Memory B cell (primary cell): Measurements from ENCODE around the gene WHRN.

Experiments
- ATAC-seq: fragments of 150-1000 bp; cut with Tn5 transposase; 2 replicates; pipeline ENCODE4 v1.10.0; 2021; ENCODE audit warnings: low read depth, mild to moderate bottlenecking, moderate library complexity
- DNase-seq, 2 donors: peaks; one replicate each; pipeline ENCODE4 v3.0.0; 2022; ENCODE audit warnings: low spot score in 2 of 2
- H3K27ac Mint-ChIP-seq: one replicate; pipeline ENCODE4 v1.8.0; 2022; ENCODE audit warnings: mild to moderate bottlenecking, moderate library complexity, mixed read lengths
- H3K27me3 Mint-ChIP-seq: one replicate; pipeline ENCODE4 v1.8.0; 2022; ENCODE audit warnings: mixed read lengths
- H3K36me3 Mint-ChIP-seq: one replicate; pipeline ENCODE4 v1.8.0; 2022; ENCODE audit warnings: mild to moderate bottlenecking, mixed read lengths
- H3K4me1 Mint-ChIP-seq: one replicate; pipeline ENCODE4 v1.8.0; 2022; ENCODE audit warnings: mixed read lengths
- H3K4me3 Mint-ChIP-seq: one replicate; pipeline ENCODE4 v1.8.0; 2022; ENCODE audit warnings: mild to moderate bottlenecking, moderate library complexity, mixed read lengths
- H3K9me3 Mint-ChIP-seq: one replicate; pipeline ENCODE4 v1.8.0; 2022; ENCODE audit warnings: mixed read lengths

Gene WHRN

GRCh38 chr9:114503522-114504340 is 1.5 kb downstream of the WHRN start:
- no peaks in the 10 kb centered on the region for H3K9me3 Mint-ChIP-seq
- no peaks in the 10 kb centered on the region for H3K36me3 Mint-ChIP-seq
- peaks cover 22% of the 10 kb centered on the region for H3K4me1 Mint-ChIP-seq
- ATAC-seq (no peak), DNase-seq (no peak)
- peak overlapping the region; percentile 73 for H3K4me3 Mint-ChIP-seq
- H3K27ac Mint-ChIP-seq: peak overlapping the region; percentile 94
- H3K27me3 Mint-ChIP-seq: no peaks in the 10 kb centered on the region

GRCh38 chr9:114503009-114503408 is 2.3 kb downstream of the WHRN start:
- H3K27ac Mint-ChIP-seq: peak overlapping the region; percentile 94
- DNase-seq (no peak), ATAC-seq (peak; percentile 13)
- H3K36me3 Mint-ChIP-seq: no peaks in the 10 kb centered on the region
- no peaks in the 10 kb centered on the region for H3K9me3 Mint-ChIP-seq
- peaks cover 22% of the 10 kb centered on the region for H3K4me1 Mint-ChIP-seq
- peak overlapping the region; percentile 29 for H3K4me3 Mint-ChIP-seq
- H3K27me3 Mint-ChIP-seq: no peaks in the 10 kb centered on the region

- ATAC-seq (no peak), DNase-seq (no peak)
- Mint-ChIP-seq H3K27ac (peak overlapping the region; percentile 94), H3K27me3 (no peaks in the 10 kb centered on the region), H3K9me3 (no peaks in the 10 kb centered on the region), H3K4me1 (peaks cover 22% of the 10 kb centered on the region), H3K4me3 (no peak overlapping the region), H3K36me3 (no peaks in the 10 kb centered on the region)
Observed at GRCh38 chr9:114501796-114502682, 3.2 kb downstream of the WHRN start.

- DNase-seq: no peak
- peaks cover 25% of the 10 kb centered on the region for H3K4me1 Mint-ChIP-seq
- H3K4me3 Mint-ChIP-seq: no peak overlapping the region
- no peak for ATAC-seq
- no peaks in the 10 kb centered on the region for H3K27me3 Mint-ChIP-seq
- no peaks in the 10 kb centered on the region for H3K36me3 Mint-ChIP-seq
- H3K9me3 Mint-ChIP-seq: no peaks in the 10 kb centered on the region
- peak overlapping the region; percentile 94 for H3K27ac Mint-ChIP-seq
Observed at GRCh38 chr9:114500697-114501292, 4.5 kb downstream of the WHRN start.

GRCh38 chr9:114499941-114500696 is 5.2 kb downstream of the WHRN start:
- Mint-ChIP-seq H3K27ac (no peak overlapping the region), H3K27me3 (no peaks in the 10 kb centered on the region), H3K4me3 (no peak overlapping the region), H3K9me3 (no peaks in the 10 kb centered on the region), H3K4me1 (peaks cover 25% of the 10 kb centered on the region), H3K36me3 (no peaks in the 10 kb centered on the region)
- no peak for DNase-seq
- no peak for ATAC-seq

- Mint-ChIP-seq H3K27ac (no peak overlapping the region), H3K9me3 (no peaks in the 10 kb centered on the region), H3K4me3 (no peak overlapping the region), H3K4me1 (peaks cover 28% of the 10 kb centered on the region), H3K36me3 (no peaks in the 10 kb centered on the region), H3K27me3 (no peaks in the 10 kb centered on the region)
- DNase-seq (no peak), ATAC-seq (no peak)
Observed at GRCh38 chr9:114499528-114499927, 5.7 kb downstream of the WHRN start.

- no peak overlapping the region for H3K4me3 Mint-ChIP-seq
- no peaks in the 10 kb centered on the region for H3K9me3 Mint-ChIP-seq
- H3K4me1 Mint-ChIP-seq: peaks cover 23% of the 10 kb centered on the region
- DNase-seq (no peak), ATAC-seq (no peak)
- H3K27ac Mint-ChIP-seq: no peak overlapping the region
- no peaks in the 10 kb centered on the region for H3K27me3 Mint-ChIP-seq
- no peaks in the 10 kb centered on the region for H3K36me3 Mint-ChIP-seq
Observed at GRCh38 chr9:114497727-114498382, 7.4 kb downstream of the WHRN start.

GRCh38 chr9:114497236-114497635 is 8.0 kb downstream of the WHRN start:
- ATAC-seq (peak; percentile 21), DNase-seq (no peak)
- H3K36me3 Mint-ChIP-seq: no peaks in the 10 kb centered on the region
- no peak overlapping the region for H3K27ac Mint-ChIP-seq
- H3K9me3 Mint-ChIP-seq: no peaks in the 10 kb centered on the region
- no peak overlapping the region for H3K4me3 Mint-ChIP-seq
- H3K4me1 Mint-ChIP-seq: peaks cover 19% of the 10 kb centered on the region
- H3K27me3 Mint-ChIP-seq: no peaks in the 10 kb centered on the region

GRCh38 chr9:114496011-114496410 is 9.3 kb downstream of the WHRN start:
- no peak overlapping the region for H3K4me3 Mint-ChIP-seq
- ATAC-seq (no peak), DNase-seq (no peak)
- H3K27me3 Mint-ChIP-seq: no peaks in the 10 kb centered on the region
- H3K9me3 Mint-ChIP-seq: no peaks in the 10 kb centered on the region
- peaks cover 19% of the 10 kb centered on the region for H3K4me1 Mint-ChIP-seq
- H3K36me3 Mint-ChIP-seq: peaks cover 2% of the 10 kb centered on the region
- no peak overlapping the region for H3K27ac Mint-ChIP-seq

- DNase-seq (no peak), ATAC-seq (no peak)
- H3K4me3 Mint-ChIP-seq: no peak overlapping the region
- H3K9me3 Mint-ChIP-seq: no peaks in the 10 kb centered on the region
- no peak overlapping the region for H3K27ac Mint-ChIP-seq
- no peaks in the 10 kb centered on the region for H3K27me3 Mint-ChIP-seq
- peaks cover 2% of the 10 kb centered on the region for H3K36me3 Mint-ChIP-seq
- H3K4me1 Mint-ChIP-seq: peaks cover 19% of the 10 kb centered on the region
Observed at GRCh38 chr9:114494776-114495569, 10.3 kb downstream of the WHRN start.

- no peak overlapping the region for H3K4me3 Mint-ChIP-seq
- H3K9me3 Mint-ChIP-seq: no peaks in the 10 kb centered on the region
- no peaks in the 10 kb centered on the region for H3K27me3 Mint-ChIP-seq
- DNase-seq (no peak), ATAC-seq (peak; percentile 46)
- peaks cover 22% of the 10 kb centered on the region for H3K4me1 Mint-ChIP-seq
- H3K36me3 Mint-ChIP-seq: peaks cover 2% of the 10 kb centered on the region
- H3K27ac Mint-ChIP-seq: peak overlapping the region; percentile 39
Observed at GRCh38 chr9:114493521-114494184, 11.6 kb downstream of the WHRN start.

- Mint-ChIP-seq H3K36me3 (peaks cover 2% of the 10 kb centered on the region), H3K4me1 (peaks cover 23% of the 10 kb centered on the region), H3K9me3 (no peaks in the 10 kb centered on the region), H3K4me3 (no peak overlapping the region), H3K27me3 (no peaks in the 10 kb centered on the region), H3K27ac (no peak overlapping the region)
- no peak for DNase-seq
- no peak for ATAC-seq
Observed at GRCh38 chr9:114492991-114493390, 12.3 kb downstream of the WHRN start.
